Esophagus squamous epithelium (tissue), 4 donors: ENCODE data around the gene FDXR.

Experiments
- POLR2A ChIP-seq, 4 donors: fragments of 450-650 bp; IDR thresholded peaks; one replicate each; pipeline ENCODE4 v1.6.1; 2017; ENCODE audit warnings: antibody characterized with exemption in 4 of 4, mild to moderate bottlenecking in 4 of 4, moderate library complexity in 3 of 4
- TF ChIP-seq, protein P1 (sequence below), 6 experiments: fragments of 450-650 bp in 4 of 6; fragments of 200-600 bp in 2 of 6; sonication (generic) in 2 of 6; IDR thresholded peaks; one replicate each; pipeline ENCODE4 v1.5.1; 2016 to 2019; ENCODE audit warnings: antibody characterized with exemption in 6 of 6, mild to moderate bottlenecking in 4 of 6, moderate library complexity in 4 of 6

DNA sequence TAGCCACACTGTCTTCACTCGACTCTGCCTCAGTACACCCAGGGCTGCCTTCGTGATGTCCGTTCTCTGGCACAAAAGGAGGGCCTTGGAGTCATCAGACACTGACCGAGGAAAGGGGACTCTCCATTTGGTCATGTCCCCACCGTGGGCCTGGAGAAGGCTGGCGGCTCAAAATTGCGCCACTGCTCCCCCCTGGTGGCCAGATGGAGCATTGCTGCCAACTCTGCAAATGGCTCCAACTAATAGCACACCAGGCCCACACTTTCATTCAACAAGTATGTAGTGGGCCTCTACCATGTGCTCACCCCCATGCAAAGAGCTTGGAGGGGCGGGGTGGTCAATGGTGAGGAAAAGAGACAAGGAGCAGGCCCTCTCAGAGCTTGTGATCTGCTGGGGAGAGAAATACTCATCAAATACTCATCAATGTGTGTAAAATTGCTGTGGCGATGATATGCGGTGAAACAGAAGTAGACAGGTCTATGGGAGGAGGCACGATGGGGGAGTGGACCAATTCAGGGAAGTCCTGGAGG, 7.9 kb downstream of the FDXR start:
- TF ChIP-seq POLR2A (IDR thresholded peaks at IDR 0.05): no peak
- TF ChIP-seq, protein P1, sequence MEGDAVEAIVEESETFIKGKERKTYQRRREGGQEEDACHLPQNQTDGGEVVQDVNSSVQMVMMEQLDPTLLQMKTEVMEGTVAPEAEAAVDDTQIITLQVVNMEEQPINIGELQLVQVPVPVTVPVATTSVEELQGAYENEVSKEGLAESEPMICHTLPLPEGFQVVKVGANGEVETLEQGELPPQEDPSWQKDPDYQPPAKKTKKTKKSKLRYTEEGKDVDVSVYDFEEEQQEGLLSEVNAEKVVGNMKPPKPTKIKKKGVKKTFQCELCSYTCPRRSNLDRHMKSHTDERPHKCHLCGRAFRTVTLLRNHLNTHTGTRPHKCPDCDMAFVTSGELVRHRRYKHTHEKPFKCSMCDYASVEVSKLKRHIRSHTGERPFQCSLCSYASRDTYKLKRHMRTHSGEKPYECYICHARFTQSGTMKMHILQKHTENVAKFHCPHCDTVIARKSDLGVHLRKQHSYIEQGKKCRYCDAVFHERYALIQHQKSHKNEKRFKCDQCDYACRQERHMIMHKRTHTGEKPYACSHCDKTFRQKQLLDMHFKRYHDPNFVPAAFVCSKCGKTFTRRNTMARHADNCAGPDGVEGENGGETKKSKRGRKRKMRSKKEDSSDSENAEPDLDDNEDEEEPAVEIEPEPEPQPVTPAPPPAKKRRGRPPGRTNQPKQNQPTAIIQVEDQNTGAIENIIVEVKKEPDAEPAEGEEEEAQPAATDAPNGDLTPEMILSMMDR (IDR thresholded peaks at IDR 0.05): peak; percentile 92 to 98 (median 96)
